Urothelium cell line (cell line): ENCODE measurements around the gene NFKB1.
"Not testable (repeated sequence)": the region's sequence is repeated elsewhere in the genome, so short reads cannot be mapped to it uniquely, and the experiment has no call there.

ENCODE experiments used
- DNase-seq: peaks from one replicate; pipeline ENCODE4 v3.0.0; 2011; ENCODE audit warnings: low spot score, mixed read lengths
- FAIRE-seq: peaks from 2 replicates; lab custom pipeline; 2011; peaks lifted over from hg19 to GRCh38; lab: Jason Lieb, UNC

NFKB1 gene

GRCh38 chr4:102619776-102620631, 118.8 kb downstream of the NFKB1 start:
- not testable (repeated sequence) for FAIRE-seq

GRCh38 chr4:102620697-102621497, 119.7 kb downstream of the NFKB1 start:
- FAIRE-seq (no peak), DNase-seq (peak; percentile 80)

More at GRCh38 chr4:102619776-102620631, 118.8 kb downstream of the NFKB1 start:
- DNase-seq = not testable (repeated sequence)

DNA sequence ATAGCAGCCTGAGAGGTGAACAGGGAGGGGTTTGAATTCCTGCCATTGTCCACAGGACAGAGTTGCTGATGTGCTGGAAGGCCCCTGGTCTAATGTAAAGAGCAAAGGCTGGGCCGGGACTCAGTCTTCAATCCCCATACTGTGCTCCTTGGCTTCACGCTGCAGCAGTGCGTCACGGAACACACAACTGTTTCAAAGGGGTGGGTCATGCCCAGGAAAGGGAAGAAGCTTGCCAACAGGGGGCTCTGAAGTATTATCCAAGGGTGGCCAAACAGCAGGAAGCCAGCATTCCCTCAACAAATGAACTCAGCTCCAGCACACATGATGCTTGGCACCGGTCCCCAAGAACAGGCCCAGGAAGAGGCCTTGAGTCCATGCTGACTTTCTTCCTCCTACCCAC, 122.5 kb downstream of the NFKB1 start:
- DNase-seq (no peak), FAIRE-seq (no peak)

DNA sequence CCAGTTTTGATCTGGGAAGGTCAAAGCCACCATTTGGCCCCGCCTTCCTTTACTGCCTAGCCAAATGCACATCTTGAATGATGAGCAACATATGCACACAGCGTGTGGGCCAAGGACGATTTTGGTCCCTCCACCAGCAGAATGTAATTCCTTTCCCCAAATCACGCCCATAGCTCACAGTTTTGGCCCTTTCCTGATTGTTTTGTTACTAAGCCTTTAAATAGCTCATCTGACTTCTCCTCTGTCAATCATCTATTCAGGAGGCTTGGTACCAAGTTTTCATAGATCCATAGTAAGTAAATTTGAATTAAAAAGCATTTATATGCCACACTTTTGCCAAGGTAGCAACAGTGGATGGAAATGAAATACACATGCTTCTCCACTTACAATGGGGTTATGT, 123.3 kb downstream of the NFKB1 start:
- DNase-seq (no peak), FAIRE-seq (no peak)

GRCh38 chr4:102625232-102625930, 124.2 kb downstream of the NFKB1 start:
- FAIRE-seq = no peak
- DNase-seq = no peak

GRCh38 chr4:102627831-102628523, 126.8 kb downstream of the NFKB1 start:
- no peak for FAIRE-seq

GRCh38 chr4:102629673-102630072, 128.5 kb downstream of the NFKB1 start:
- FAIRE-seq (no peak), DNase-seq (no peak)

More at GRCh38 chr4:102627831-102628523, 126.8 kb downstream of the NFKB1 start:
- peak; percentile 55 for DNase-seq

DNA sequence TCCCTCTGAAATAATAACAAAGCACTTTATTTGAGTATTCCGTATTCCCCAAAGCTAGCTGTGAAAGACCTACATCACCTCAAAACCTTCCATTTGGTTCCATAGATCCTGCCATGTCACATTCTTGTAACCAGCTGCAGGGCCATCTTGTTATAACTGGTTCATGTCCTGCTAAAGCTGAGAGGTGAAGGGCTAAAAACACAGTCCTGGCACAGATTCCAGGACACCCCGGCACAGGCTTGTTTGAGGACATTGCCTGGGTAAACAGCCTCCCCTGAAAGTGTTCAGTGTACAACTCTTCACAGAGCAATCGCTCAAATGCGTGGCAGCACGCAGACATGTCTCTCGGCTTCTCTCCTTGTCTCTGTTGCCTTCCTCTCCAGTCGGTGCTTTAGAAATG, 130.5 kb downstream of the NFKB1 start:
- FAIRE-seq (no peak), DNase-seq (no peak)

GRCh38 chr4:102632241-102633065, 131.3 kb downstream of the NFKB1 start:
- FAIRE-seq = no peak
- no peak for DNase-seq

DNA sequence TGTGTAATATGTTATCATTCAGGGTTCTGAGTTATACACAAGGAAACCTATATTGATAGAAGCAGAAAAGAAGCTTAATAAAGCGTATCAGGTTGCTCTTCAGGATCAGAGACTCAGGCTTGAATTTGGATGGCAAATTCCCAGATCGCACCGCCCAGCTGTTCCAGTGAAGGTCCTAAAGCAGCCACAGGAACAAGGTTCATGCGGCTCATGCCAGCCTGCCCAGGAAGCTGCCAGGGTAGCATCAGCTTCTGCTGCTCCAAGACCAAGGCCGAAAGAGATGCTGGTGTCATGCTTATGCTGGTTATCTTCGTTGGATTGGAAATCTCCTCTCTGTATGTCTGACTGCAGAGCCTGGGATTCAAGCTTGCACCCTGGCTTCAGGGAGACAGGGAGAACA, 131.9 kb downstream of the NFKB1 start:
- no peak for FAIRE-seq
- DNase-seq = no peak

- no peak for FAIRE-seq
- DNase-seq = no peak
These were observed 136.2 kb downstream of the NFKB1 start for GRCh38 chr4:102637391-102637790.

GRCh38 chr4:102638621-102639020, 137.5 kb downstream of the NFKB1 start:
- DNase-seq (no peak), FAIRE-seq (no peak)

- DNase-seq = no peak
- no peak for FAIRE-seq
These were observed 138.4 kb downstream of the NFKB1 start for GRCh38 chr4:102639598-102639997.

GRCh38 chr4:102640669-102641068, 139.5 kb downstream of the NFKB1 start:
- DNase-seq (peak; percentile 38), FAIRE-seq (no peak)

- FAIRE-seq (no peak), DNase-seq (no peak)
These were observed 140.6 kb downstream of the NFKB1 start for GRCh38 chr4:102641793-102642192.

- DNase-seq (no peak), FAIRE-seq (no peak)
These were observed 141.6 kb downstream of the NFKB1 start for GRCh38 chr4:102642631-102643298.

- FAIRE-seq (no peak), DNase-seq (no peak)
These were observed 146.0 kb downstream of the NFKB1 start for GRCh38 chr4:102647117-102647516.

DNA sequence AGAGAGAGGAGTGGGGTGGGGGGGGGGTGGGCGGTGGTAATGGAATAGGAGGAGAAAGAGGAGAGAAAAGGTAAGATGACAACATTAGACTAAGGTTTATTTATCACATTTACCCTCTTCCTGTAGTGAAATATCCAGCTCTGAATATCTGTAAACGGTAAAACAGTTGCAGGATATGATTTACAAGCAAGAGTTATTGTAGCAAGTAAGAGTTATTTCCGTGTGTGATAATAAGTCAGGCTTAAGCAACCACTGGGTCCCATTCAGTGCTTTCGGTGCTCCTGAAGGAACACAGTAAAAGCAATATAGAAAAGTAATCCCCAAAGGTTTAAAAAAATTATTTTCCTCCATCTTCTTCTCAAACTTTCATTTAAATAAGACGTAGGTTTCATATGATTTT, 156.0 kb downstream of the NFKB1 start:
- DNase-seq (no peak), FAIRE-seq (no peak)

DNA sequence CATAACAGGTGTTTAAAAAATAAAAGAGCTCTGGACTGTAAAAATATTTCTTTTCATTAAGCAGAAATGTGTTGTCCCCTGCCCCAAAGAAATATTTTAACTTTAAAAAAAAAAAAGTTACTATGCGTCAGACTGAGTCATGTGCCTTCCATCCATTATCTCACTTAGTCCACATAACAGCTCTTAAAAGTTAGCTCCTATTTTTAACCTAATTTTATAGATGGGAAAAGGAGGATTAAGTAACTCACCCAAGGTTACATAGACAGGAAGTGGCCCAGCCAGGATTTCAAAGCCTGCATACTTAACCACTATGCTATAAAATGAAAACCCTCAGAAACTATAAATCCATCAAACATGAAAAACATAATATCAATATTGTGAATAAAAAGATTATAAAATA, 161.9 kb downstream of the NFKB1 start:
- peak; percentile 64 for DNase-seq
- no peak for FAIRE-seq
